ENCODE data around the gene HOXC5. TPM values are rescaled to one million over a fixed set of nuclear protein-coding genes. Genes with fewer than 3 reads are reported as not detected.
"Not testable (repeated sequence)": the region's sequence is repeated elsewhere in the genome, so short reads cannot be mapped to it uniquely, and the experiment has no call there.

Gene HOXC5
- total RNA-seq, 1 donor from 2014 or later: 0.50 TPM

DNA sequence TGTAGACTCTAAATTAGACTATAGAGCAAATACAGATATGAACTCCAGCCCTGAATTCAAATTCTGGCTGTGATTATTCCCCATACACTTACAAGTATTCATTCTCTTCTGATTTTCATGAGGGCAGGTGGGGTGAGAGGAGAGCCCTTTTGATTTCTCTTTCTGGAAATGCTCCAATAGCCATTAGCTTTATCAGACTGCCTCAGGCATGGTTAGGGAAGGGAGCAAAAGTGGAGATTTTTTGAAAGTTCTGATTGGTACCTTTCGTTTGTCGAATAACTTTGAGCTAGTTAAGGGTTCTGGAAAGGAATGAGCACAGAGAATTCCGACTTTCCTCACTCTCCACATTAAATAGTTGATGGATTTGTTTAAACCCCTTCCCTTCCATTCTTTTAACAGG lies 7.8 kb downstream of the HOXC5 start:
- no peak overlapping the region for H3K4me3 ChIP-seq (ENCODE audit: low read depth, low read length)
- H3K27me3 ChIP-seq (ENCODE audit: control insufficient read depth, insufficient read depth, low read length): peaks cover 10% of the 10 kb centered on the region

DNA sequence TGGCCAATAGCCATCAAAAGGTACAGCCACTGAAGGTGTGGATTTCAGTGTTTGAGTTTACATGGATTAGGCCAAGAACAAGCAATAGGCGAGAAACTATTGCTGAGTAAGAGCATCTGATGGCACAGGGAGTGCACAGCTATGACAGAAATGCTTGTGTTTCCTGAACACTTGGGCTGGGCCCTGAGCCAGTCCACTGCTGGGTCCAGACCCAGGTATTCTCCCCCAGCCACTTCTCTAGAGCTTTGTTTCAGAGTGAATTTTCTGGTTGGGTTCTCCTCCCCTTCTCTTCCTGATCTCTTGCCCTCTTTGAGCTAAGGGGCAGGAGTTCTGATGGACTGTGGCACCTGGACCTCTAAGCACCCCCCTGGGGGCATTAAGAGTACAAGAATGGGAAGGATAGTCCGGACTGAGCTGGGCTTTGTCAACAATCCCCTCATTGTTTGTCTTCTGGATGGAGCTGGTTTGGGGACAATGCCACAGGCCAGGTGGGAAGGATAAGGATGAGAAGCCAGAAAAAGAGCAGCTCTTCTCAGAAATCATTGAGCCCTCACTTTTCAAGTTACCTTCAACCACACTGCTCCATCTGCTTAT lies 8.3 kb downstream of the HOXC5 start:
- DNase-seq (ENCODE audit: low read depth): no peak
- peaks cover 14% of the 10 kb centered on the region for H3K27me3 ChIP-seq (ENCODE audit: control insufficient read depth, insufficient read depth, low read length)
- TF ChIP-seq, protein P1, sequence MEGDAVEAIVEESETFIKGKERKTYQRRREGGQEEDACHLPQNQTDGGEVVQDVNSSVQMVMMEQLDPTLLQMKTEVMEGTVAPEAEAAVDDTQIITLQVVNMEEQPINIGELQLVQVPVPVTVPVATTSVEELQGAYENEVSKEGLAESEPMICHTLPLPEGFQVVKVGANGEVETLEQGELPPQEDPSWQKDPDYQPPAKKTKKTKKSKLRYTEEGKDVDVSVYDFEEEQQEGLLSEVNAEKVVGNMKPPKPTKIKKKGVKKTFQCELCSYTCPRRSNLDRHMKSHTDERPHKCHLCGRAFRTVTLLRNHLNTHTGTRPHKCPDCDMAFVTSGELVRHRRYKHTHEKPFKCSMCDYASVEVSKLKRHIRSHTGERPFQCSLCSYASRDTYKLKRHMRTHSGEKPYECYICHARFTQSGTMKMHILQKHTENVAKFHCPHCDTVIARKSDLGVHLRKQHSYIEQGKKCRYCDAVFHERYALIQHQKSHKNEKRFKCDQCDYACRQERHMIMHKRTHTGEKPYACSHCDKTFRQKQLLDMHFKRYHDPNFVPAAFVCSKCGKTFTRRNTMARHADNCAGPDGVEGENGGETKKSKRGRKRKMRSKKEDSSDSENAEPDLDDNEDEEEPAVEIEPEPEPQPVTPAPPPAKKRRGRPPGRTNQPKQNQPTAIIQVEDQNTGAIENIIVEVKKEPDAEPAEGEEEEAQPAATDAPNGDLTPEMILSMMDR (IDR thresholded peaks at IDR 0.05; ENCODE audit: insufficient read depth, low read length, poor library complexity, severe bottlenecking): no peak
- no peaks in the 10 kb centered on the region for H3K36me3 ChIP-seq (ENCODE audit: control insufficient read depth, insufficient read depth, low read length)
- H3K4me3 ChIP-seq (ENCODE audit: low read depth, low read length): no peak overlapping the region

More for the DNA sequence above, 7.8 kb downstream of the HOXC5 start:
- no peaks in the 10 kb centered on the region for H3K36me3 ChIP-seq (ENCODE audit: control insufficient read depth, insufficient read depth, low read length)
- no peak for DNase-seq (ENCODE audit: low read depth)
- TF ChIP-seq, protein P1 (IDR thresholded peaks at IDR 0.05; ENCODE audit: insufficient read depth, low read length, poor library complexity, severe bottlenecking): no peak

DNA sequence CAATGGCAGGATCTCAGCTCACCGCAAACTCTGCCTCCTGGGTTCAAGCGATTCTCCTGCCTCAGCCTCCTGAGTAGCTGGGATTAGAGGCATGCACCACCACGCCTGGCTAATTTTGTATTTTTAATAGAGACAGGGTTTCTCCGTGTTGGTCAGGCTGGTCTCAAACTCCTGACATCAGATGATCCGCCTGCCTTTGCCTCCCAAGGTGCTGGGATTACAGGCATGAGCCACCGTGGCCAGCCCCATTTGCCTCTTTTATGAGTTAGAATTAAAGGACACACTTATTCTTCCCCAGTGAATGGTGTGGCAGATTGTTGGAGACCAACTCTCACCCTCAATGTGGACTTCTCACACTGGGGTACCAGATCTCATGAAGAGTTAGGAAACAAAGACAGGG lies 9.2 kb downstream of the HOXC5 start:
- DNase-seq (ENCODE audit: low read depth); H3K4me3 ChIP-seq (ENCODE audit: low read depth, low read length); H3K36me3 ChIP-seq (ENCODE audit: control insufficient read depth, insufficient read depth, low read length): not testable (repeated sequence)
- H3K27me3 ChIP-seq (ENCODE audit: control insufficient read depth, insufficient read depth, low read length): peaks cover 19% of the 10 kb centered on the region

DNA sequence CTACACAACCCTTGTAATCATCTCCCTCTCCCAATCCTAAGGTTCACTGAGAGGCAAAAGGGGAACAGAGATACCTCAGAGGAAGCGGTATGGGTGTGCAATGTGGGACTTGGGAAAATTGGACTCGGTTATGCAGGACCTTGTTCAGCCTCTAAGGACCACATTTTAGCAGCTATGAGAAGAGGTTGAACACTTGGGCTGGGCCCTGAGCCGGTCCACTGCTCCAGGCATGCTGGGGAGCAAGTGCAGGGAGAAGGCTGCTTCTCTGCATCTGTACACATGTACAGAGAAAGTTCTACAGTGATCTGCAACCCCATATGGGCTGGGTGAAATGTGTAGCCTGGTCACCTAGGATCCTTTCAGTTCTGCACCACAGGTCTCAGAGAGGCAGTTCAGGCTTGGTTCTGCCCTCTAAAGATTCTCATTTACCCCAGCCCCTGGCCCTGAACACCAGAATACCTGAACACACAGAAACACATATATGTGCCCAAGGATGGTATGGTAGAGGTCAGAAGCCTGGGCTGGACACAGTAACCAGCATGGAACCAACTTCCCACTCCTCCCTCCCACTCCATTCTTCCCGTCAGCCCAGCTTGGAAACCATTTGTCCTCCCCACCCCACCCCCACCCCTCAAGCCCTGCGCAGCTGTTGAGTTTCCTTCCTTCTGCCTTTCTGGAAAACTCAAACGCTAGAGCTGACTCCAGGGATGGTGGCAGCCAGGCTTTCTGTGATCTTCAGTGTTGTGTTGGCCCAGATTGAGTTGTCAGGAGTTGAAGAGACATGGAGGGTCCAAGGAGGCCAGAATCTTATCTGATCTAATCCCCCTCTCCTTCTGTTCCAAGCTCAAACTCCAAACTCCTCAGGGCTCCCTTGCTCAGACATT lies 10.4 kb downstream of the HOXC5 start:
- peaks cover 26% of the 10 kb centered on the region for H3K27me3 ChIP-seq (ENCODE audit: control insufficient read depth, insufficient read depth, low read length)
- TF ChIP-seq, protein P1 (IDR thresholded peaks at IDR 0.05; ENCODE audit: insufficient read depth, low read length, poor library complexity, severe bottlenecking): no peak
- no peak overlapping the region for H3K4me3 ChIP-seq (ENCODE audit: low read depth, low read length)

DNA sequence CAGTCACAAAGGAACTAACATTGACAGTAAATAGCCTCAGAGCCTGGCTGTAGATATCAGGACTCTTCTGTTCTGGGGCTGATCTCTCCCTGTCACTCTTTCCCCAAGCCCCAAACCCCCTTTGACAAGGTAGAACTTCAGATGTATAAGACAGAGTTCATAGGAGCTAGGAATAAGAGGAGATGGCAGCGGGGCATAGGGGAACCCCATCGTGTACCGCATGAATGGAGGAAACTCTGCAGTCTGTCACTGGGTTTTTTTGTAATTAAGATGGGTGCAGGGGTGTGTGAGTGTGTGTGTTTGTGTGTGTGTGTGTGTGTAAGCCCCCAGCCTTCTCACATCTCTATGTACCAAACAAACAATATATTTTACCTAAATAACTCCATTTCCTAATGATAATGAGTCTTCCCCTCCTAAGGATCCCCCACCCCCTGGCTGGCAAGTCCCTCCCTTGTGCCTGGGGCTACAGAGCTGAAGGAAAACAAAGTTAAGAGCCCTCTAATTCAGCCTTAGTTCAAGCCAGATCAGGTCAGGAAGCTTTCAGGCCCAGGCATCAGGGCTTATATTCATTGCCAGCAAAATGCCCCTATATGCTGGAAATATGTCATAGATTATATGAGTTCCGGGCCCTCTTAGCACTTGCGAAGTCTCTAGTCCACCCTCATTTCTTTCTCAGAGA lies 11.7 kb downstream of the HOXC5 start:
- DNase-seq (ENCODE audit: low read depth): no peak
- peaks cover 17% of the 10 kb centered on the region for H3K27me3 ChIP-seq (ENCODE audit: control insufficient read depth, insufficient read depth, low read length)
- H3K36me3 ChIP-seq (ENCODE audit: control insufficient read depth, insufficient read depth, low read length): no peaks in the 10 kb centered on the region
- no peak overlapping the region for H3K4me3 ChIP-seq (ENCODE audit: low read depth, low read length)
- TF ChIP-seq, protein P1 (IDR thresholded peaks at IDR 0.05; ENCODE audit: insufficient read depth, low read length, poor library complexity, severe bottlenecking): no peak

More for the DNA sequence above, 10.4 kb downstream of the HOXC5 start:
- no peaks in the 10 kb centered on the region for H3K36me3 ChIP-seq (ENCODE audit: control insufficient read depth, insufficient read depth, low read length)
- no peak for DNase-seq (ENCODE audit: low read depth)

DNA sequence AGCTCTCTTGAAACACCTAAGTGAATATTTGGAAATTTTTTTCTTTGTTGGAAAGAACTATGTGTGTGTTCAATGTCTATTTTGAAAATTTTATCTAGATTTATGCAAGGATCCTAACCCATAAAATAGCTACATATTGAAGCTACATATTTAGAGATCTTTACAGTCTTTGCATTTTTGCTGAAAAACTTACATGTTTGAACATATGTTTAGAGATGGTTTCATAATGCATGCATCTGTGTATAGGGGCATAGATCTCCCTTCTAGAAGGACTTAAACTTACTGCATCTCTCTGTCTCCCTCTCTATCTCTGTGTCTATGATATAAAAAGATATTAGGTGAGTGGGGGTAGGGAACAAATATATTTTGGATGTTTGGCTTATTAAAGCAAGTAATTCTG lies 12.6 kb downstream of the HOXC5 start:
- TF ChIP-seq, protein P1 (IDR thresholded peaks at IDR 0.05; ENCODE audit: insufficient read depth, low read length, poor library complexity, severe bottlenecking): no peak
- Histone ChIP-seq H3K27me3 (ENCODE audit: control insufficient read depth, insufficient read depth, low read length) (peaks cover 17% of the 10 kb centered on the region), H3K36me3 (ENCODE audit: control insufficient read depth, insufficient read depth, low read length) (no peaks in the 10 kb centered on the region), H3K4me3 (ENCODE audit: low read depth, low read length) (no peak overlapping the region)
- no peak for DNase-seq (ENCODE audit: low read depth)
